Measurements from ENCODE around the gene BIVM.
A peak's percentile ranks its signal among the peaks of the same experiment; 100 is the strongest.

The BIVM gene

DNA sequence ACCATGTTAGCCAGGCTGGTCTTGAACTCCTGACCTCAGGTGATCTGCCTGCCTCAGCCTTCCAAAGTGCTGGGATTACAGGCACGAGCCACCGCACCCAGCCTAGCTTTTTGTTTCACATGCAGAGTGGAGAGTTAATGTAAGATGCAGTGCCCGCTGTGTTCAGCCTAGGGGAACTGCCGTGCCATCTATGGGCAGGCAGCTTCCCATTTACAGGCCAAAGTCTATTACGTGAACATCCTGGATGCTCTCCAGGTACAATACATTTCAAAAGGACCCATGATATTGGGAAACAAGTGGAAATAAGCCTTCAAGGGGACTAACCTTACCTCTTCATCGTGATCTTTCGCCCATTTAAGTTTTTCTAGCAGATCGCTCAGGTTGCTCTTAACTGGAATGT, 10.2 kb upstream of the BIVM start:
- DNase-seq (ENCODE audit: low read depth in 2 of 3, low spot score in 1 of 3): no peak

DNA sequence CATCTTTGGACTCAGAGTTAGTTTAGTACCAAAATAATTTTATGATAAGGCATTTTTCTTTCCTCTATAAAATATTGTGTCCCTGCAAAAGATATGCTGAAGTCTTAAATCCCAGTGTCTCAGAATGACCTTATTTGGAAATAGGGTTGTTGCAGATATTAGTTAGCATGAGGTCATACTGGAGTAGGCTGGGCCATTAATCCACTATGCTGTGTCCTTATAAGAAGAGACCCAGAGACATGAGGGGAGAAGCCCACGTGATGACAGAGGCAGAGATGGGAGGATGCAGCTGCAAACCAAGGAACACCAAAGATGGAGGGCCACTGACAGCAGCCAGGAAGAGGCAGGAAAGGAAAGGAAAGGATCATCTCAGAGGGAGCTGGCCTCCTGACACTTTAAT, 6.5 kb upstream of the BIVM start:
- DNase-seq (ENCODE audit: low read depth in 2 of 3, low spot score in 1 of 3): no peak

DNA sequence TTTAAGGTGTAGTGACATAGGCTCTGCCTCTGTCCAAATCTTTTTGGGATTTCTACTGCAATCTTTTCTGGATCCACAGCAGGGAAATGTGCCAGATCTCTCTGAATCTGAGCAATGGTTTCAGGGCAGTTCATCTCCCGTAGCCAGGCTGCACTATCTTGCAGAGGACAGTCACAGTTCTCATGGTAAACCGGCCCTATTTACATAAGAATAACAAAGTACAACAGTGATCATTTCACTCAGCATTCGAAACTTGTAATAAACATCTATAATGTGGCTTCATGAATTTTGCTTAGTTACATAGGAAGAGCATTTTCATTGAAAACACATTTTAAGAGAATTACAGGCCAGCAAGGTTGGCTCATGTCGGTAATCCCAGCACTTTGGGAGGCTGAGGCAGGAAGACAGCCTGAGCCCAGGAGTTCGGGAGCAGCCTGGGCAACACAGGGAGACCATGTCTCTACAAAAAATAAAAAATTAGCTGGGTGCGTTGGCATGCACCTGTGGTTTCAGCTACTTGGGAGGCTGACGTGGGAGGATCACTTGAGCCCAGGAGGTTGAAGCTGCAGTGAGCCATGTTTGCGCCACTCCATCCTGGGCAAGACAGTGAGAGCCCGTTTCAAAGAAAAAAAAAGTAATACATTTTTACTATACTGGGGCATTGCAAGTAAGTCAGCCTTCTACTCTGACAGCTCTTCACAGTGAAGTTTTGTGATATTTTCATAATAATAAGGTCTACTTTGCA, 5.1 kb upstream of the BIVM start:
- no peak for DNase-seq (ENCODE audit: low read depth in 2 of 3, low spot score in 1 of 3)

DNA sequence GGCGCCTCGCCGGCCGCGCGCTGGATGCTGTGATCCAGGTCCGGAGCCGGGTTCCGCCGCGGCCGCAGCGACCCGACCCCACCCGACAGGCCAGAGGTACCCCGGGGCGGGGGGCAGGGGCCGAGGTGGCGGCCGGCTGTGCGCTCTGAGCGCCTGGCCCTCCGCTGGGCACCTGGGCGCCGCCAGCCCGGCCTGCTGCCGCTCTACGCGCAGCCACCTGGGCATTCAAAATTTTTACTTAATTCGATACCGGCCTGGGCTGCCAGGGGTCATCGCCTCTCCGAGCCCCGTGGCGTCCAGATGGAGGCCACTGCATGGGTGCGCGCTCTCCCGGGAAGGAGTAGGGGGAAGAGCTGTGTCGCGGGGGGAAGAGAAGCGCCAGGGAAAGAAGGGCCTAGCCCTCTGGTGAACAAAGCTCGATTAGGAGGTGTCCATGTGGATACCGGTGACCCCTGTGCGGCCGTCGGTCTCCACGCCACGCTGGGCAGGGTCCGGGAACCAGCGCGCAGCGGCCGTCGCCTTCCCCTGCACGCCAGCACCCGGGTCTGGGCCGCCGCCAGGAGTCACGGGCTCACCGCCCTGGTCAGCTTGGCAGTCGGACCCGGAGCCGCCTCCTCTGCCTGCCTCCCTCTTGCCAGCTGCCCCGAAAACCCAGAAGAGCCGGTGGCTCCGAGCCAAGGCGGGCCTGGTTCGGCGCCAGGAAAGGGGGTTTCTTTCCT, 666 bp downstream of the BIVM start:
- no peak for DNase-seq (ENCODE audit: low read depth in 2 of 3, low spot score in 1 of 3)

GRCh38 chr13:102800145-102801041, 1.5 kb downstream of the BIVM start:
- peak; percentile 69 to 80 (median 78) for DNase-seq (ENCODE audit: low read depth in 2 of 3, low spot score in 1 of 3)

- DNase-seq (ENCODE audit: low read depth in 2 of 3, low spot score in 1 of 3): no peak
Observed at GRCh38 chr13:102805680-102806079, 6.8 kb downstream of the BIVM start.

GRCh38 chr13:102807699-102808098, 8.8 kb downstream of the BIVM start:
- DNase-seq (ENCODE audit: low read depth in 2 of 3, low spot score in 1 of 3): no peak

DNA sequence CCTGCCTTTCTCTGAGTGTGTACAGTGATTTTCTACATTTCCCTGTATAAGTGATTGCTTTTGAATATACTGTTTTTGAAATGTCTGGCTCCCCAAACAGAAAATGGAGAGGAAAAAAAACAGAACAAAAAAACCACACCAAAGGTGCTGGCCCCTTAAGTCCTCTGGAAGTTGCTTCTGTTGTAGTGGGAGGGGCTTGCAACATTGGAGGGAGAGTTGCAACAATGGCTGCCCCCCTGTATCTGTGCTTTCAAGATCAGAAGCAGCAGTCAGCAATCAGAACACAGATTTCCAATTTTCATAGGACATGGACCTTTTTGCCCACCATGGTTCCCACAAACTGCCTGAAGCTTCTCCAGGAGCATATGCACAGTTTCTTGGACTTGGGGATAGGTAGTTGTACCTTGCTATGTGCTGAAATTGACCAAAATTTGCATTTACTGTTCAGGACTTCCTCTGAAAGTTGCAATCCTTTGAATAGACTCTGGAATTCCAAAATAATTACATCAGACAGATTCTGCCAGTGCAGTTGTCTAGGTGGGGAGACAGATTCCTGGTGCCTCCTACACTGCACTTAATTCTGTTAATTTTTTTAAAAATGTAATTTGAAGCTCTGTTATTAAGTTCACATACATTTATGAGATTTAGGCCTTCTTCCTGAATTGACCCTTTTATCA, 13.8 kb downstream of the BIVM start:
- no peak for DNase-seq (ENCODE audit: low read depth in 2 of 3, low spot score in 1 of 3)

DNA sequence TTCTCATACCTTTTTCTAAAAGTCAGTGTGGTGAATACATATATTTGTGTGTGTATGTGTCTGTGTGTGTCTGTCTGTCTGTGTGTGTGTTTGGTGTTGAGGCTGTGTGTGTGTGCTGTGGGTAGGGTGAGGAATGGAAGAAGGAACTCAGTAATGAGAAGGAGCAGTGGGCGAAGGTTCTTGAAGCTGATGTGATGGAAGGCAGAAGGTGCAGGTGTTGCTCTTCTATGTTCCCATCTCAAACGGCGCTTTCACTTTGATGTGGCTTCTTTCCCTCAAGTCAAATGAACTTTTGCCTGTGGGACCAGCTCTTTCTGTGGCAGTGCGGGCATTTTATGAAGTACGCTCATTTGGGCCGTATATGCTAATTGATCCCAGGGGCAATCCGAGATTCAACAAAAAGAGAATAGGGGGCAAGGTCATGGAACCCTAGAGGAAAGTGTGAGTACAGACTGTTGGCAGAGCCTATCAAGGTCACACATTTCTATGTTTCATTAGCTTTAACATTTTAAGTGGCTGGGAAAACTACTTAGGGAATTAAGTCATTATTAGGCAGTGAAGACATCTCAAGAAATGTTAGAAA, 15.2 kb downstream of the BIVM start:
- no peak for DNase-seq (ENCODE audit: low read depth in 2 of 3, low spot score in 1 of 3)

DNA sequence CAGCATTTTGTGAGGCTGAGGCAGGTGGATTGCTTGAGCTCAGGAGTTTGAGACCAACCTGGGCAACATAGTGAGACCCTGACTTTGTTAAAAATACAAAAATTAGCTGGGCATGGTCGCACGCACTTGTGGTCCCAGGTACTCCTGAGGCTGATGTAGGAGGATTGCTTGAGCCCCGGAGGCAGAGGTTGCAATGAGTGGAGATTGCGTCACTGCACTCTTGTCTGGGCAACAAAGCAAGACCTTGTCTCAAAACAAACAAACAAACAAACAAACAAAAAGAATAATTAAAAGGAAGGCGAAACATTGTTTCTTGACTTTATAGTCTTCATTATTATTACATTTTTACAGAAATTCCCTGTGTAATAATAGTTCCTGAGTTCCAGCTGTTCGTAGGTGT, 15.9 kb downstream of the BIVM start:
- no peak for DNase-seq (ENCODE audit: low read depth in 2 of 3, low spot score in 1 of 3)

GRCh38 chr13:102815788-102816187, 16.9 kb downstream of the BIVM start:
- DNase-seq (ENCODE audit: low read depth in 2 of 3, low spot score in 1 of 3): no peak

DNA sequence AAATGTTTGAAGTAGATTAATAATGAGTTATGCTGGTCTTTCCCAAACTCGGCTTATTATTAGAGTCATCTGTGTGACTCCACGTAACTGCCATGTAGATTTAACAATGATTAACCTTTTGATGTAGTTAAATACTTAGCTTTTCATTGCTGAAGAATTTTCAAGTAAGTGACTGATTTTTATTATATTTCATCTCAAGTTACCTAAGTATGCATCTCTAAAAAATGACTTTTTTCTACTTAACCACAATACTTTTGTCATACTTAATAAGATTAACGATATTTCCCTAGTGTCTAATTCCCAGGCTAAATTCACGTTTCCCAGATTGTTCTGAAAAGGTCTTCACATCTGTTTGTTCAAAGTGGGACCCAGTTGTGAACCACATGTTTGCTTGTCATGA, 17.8 kb downstream of the BIVM start:
- no peak for DNase-seq (ENCODE audit: low read depth in 2 of 3, low spot score in 1 of 3)

- no peak for DNase-seq (ENCODE audit: low read depth in 2 of 3, low spot score in 1 of 3)
Observed at GRCh38 chr13:102817241-102817640, 18.3 kb downstream of the BIVM start.

- DNase-seq (ENCODE audit: low read depth in 2 of 3, low spot score in 1 of 3): no peak
Observed at GRCh38 chr13:102817907-102818306, 19.0 kb downstream of the BIVM start.

DNA sequence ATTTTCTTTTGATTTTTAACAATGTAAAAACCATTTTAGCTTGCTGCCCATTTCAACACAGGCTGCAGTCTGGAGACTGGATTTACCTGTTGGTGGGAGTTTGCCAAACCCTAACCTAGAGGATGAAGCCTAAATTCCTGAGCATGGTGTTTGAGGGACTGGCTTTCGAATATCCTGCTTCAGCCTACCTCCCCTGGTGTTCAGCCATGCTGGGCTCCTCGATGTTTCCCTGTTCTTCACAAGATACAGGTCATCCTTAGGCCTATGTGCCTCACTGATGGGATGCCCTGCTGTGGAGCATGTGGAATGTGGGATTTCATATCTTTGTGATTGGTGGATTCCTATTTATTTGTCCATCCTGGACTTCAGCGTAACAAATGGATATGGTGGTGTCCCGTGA, 26.5 kb downstream of the BIVM start:
- DNase-seq (ENCODE audit: low read depth in 2 of 3, low spot score in 1 of 3): no peak

DNA sequence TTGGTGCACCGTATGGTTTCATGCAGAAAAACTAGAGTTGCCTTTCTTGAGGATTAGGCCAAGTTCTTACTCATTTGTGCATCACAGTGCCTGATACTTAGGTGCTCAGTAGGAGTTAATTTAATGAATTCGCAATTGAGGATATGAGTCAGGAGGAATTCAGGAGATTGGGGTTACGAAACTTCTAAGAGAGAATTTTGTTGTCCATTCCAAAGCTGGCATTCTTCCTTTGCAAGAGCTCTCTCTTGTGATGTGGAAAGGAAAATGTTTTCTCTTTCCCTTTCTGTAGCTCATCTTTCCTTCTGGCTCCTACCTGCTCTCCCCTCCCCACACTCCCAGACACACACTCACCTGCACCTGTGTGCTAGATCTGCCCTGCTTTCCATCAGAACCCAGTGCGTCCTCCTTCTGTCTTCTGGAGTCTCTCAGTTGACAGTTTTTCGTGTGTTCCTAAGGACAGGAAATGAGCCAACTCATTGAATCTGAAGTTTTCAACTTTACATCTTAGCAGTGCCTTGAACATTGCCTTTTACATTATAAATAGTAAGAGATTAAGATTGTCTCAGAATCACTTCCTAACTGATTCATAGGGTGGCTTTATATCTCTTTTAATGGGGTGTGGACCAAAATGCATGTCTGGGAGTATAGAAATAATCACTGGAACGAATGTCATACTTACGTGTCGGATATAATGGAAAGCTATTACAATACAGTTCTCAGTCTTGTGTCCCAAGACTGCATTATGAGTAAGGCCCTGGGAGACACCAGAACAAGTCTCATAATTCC, 27.2 kb downstream of the BIVM start:
- DNase-seq (ENCODE audit: low read depth in 2 of 3, low spot score in 1 of 3): no peak

GRCh38 chr13:102830646-102831045, 31.7 kb downstream of the BIVM start:
- DNase-seq (ENCODE audit: low read depth in 2 of 3, low spot score in 1 of 3): no peak

DNA sequence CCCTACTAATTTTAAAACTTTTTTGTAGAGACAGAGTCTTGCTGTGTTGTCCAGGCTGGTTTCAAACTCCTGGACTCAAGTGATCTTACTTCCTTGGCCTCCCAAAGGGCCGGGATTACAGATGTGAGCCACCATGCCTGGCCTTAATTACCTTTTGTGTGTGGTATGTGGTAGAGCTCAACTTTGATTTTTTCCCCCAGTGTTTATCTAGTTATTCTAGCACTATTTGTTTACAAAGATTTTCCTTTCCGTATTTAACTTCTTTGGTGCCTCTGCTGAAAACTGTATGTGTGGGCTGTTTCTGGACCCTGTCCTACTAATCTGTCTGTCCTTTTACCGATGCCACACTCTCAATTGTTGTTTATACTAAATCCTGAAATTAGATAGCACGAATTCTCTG, 37.6 kb downstream of the BIVM start:
- DNase-seq (ENCODE audit: low read depth in 2 of 3, low spot score in 1 of 3): no peak

DNA sequence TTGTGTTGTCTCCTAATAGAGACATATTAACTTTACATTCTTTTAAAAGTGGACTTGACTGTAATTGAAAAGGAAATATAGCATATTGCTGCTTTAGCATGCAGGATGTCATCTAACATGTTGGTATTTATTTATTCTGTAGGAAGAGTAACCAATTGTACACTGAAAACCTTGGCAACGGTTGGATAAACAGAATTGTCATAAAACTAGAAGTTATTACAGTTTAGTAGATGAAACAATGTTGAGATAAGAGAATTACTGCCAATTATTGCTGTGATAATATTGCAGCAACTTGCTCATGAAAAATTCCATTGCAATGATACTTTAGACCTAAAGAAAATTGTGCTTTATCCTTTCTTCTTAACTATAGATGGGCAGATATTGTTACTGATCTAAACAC, 39.4 kb downstream of the BIVM start:
- no peak for DNase-seq (ENCODE audit: low read depth in 2 of 3, low spot score in 1 of 3)

GRCh38 chr13:102838982-102839381, 40.1 kb downstream of the BIVM start:
- no peak for DNase-seq (ENCODE audit: low read depth in 2 of 3, low spot score in 1 of 3)
